Renal cortical epithelial cell (primary cell): ENCODE results near the gene ZNF280A. TPM values are rescaled to one million over a fixed set of nuclear protein-coding genes. Genes with fewer than 3 reads are reported as not detected.
"Not testable (repeated sequence)": the region's sequence is repeated elsewhere in the genome, so short reads cannot be mapped to it uniquely, and the experiment has no call there.

Experiments
- DNase-seq: peaks from one replicate; pipeline ENCODE4 v3.0.0-alpha.2; 2011; ENCODE audit warnings: low read depth
- total RNA-seq: library from RNA; depleted of rRNA; stranded (reverse); fragments of >200 nt; gene quantifications from 2 replicates; pipeline ENCODE4 v1.2.3, GENCODE V29; 2014

ZNF280A gene
- total RNA-seq, 1 donor from 2014 or later, result not detected

DNA sequence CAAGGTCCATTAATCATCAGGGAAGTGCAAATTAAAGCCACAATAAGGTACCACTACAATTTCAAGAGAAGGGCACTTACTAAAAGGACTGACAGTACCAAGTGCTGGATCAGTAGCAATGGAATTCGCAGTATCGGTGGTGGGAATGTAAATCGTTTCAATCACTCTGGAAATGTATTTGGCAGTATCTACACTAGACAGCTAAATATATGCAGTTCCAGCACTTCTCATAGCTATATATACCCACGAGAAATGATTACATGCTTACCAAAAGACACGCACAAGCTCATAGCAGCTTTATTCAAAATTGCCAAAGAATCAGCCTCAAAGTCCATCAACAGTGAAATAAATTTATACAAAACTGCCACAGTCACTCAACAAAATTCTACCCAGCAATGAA lies 7.1 kb downstream of the ZNF280A start:
- no peak for DNase-seq

DNA sequence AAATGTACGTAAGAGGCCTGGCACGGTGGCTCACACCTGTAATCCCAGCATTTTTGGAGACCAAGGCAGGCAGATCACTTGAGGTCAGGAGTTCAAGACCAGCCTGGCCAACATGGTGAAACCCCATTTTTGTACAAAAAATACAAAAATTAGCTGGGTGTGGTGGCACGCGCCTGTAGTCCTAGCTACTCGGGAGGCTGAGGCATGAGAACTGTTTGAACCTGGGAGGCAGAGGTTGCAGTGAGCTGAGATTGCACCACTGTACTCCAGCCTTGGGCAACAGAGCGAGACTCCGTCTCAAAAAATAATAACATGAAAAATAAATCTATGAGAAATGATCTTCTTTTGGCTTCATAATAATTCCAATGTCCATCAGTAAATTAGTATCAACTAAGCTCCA lies 9.2 kb downstream of the ZNF280A start:
- DNase-seq, result not testable (repeated sequence)

DNA sequence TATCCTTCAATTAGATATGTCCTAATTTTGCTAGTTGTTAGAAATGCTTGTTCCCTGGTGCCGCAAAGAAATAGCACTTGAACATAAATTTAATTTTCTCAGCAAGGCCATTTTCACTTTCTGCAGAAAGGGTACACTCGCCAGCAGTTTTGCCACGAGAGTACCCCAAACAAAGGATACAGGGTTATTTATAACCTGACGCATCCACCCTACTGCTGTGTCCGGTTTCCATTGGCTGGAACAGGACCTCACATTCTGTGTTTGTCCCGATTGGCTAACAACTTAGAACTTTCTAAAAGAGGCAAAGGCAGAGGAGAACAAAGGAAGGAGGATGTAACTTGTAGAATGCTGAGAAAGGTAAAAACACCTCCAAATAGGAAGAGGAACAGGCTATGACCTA lies 10.2 kb downstream of the ZNF280A start:
- not testable (repeated sequence) for DNase-seq

DNA sequence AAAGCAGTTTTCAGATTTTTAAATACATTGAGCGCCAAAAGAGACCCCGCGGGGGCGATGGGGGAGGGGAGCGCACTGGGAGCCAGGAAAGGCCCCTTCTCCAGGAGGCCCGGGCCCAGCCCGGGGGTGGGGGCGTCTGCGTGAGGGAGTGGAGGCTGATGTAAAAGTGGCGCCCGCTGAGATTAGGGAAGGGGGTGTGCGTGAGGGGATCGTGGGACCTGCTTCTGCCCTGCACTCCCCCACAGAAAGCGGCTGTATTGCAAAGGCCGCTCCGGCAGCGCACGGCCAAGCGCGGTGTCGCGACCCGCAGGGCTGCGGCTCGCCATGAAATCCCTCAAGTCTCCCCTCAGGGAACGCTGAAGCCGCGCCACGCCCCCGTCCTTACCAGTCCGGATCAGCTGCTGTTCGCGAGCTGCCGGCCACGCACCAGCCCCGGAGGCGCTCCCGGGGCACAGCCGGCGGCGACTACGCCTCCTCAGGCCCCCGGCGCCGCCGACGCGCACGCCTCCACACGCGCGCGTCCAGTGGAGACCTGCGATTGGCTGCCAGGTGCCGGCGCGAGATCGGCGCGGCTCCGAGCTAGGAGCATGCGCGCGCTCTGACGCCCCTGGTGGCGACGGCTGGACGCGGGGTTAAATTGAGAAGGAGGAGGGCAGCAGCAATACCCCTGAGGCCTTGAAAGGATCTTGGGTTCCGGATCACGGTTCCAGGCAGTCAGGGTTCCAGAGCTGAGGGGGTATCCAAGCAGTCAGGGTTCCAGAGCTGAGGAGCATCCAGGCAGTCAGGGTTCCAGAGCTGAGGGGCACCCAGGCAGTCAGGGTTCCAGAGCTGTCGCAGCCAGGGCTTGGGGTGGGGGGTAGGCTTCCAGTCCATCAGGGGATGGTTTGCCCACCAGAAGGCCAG lies 11.5 kb downstream of the ZNF280A start, which contains the start of gene ZNF280B:
TSS of gene ZNF280B (minus strand) at position 469 of the 903 bp plus-strand sequence. CDS start 19,344 bp downstream, outside the sequence.
- DNase-seq, result peak; percentile 35

DNA sequence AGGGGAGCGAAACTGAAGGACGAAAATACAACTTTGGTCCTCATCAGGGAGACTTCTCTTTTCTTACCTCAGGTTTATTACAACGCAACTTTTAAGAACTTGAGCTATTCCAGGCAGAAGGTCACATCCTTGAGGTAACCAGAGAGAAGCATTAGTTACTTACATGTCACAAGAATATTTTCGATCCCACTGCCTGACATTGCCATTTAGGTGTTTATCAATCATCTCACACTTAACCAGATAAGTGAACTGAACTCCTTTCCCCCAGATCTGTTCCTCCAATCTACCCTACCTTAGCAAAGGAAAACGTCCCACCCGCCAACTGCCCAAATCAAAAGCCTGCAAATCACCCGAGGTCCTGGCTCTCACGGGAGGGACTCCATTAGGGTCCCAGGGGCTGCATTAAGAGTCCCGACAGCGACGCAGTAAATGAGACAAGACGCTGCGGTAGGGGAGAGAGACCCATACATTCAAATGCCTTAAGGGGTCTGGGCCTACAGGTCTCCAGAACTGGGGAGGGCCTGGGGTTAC lies 12.3 kb downstream of the ZNF280A start:
- DNase-seq, result peak; percentile 2

DNA sequence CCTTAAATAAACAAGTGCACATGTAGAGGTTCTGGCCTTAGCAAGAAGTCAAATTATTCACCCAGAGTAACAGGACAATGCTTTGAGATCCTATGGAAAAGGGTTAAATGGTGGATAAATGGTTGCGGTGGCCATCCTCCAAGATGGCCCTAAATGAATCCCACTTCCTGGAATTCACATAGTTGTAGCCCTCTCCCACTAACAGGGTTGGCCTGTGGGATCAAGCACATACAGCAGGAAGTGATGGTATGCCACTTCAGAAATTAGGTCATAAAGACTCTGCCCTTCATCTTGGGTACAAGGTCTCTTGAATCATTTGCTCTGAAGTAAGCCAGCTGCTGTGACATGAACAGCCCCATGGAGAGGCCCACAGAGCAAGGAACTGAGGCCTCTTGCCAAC lies 13.3 kb downstream of the ZNF280A start:
- no peak for DNase-seq

DNA sequence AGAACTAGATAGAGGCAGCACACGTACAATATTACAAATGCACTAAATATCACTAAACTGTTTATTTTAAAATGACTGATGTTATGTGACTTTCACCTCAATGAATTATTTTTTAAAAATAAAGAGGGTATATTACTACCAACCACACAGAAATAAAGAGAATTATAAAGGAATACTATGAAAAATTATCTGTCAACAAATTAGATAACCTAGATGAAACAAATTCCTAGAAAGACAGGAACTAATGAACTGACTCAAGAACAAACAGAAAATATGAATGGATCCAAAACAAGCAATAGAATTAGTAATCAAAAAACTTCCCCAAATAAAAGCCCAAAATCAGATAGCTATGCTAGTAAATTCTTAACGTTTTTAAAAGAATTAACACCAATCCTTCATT lies 21.8 kb downstream of the ZNF280A start:
- DNase-seq, result no peak

DNA sequence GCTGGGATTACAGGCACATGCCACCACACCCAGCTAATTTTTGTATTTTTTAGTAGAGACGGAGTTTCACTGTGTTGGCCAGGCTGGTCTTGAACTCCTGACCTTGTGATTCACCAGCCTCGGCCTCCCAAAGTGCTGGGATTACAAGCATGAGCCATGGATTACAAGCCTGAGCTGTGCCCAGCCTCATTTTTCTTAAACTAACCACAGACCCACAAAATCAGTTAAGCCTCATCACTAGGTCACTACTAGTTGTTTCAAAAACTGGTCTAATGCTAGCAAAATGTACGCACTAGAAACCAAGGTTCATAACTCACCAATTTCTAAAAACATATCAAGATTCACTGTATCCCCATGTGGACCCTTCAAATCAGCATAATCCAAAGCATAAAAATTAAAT lies 28.5 kb downstream of the ZNF280A start:
- DNase-seq, result not testable (repeated sequence)

DNA sequence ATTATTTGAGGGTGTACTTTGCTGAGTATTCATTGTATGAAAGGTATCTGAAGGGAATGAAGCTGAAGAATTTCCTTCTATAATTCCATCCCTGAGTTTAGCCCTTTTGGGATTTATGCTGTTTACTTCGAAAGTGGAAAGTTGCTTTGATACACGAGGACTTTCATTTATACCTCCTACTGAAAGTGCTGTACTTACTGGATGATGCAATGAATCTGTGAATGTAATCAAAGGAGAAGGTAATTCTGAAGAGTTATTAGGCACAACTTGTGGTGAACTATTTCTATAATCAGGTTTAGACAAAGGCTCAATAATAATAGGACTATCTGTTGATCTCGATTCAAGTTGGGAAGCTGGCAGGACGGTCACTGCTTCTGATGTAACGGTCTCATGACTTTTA lies 31.3 kb downstream of the ZNF280A start:
- no peak for DNase-seq

DNA sequence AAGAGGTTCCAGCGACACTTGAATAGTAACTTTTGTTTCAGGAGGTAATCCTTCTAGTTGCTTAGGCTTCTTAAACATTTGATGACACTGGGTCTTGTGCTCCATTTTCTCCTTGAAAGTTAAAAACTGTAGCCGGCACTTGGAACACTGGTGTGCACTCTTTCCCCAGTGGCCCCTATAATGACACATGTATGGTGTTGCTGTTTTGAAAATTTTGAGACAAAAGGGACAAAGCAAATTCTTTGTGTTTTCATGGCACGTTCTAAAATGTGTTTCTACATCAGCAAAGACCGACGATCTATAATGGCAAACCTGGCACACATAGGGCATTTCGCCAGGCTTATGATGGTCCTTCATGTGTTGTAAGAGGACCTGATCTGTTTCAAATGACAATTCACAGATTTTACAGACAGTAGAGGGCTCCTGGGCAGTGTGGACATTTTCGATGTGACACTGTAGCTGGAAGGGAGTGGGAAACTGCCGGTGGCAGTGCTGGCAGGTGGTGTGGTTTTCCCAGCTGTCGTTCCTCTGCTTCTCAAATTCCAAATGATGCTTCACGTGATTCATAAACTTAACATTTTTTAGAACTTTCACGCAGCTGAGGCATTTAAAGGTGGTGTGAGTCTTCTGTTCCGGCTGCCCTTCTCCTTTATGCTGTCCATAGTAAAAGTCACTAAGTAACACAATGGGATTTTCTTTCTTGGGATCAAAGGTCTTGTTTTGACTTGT lies 32.0 kb downstream of the ZNF280A start:
- DNase-seq, result no peak

DNA sequence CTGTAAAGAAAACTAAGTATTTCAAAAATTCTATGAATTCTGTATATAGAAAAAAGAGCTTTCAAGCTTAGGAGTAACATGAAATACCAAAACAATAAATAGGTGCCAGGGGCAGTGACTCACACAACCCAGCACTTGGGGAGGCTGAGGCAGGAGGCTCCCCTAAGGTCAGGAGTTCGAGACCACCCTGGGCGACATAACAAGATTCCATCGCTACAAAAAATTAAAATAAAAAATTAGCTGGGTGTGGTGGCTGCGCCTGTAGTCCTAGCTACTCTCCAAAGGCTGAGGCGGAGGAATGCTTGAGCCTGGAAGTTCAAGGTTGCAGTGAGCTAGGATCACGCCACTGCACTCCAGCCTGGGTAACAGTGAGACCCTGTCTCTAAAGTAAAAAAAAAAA lies 33.0 kb downstream of the ZNF280A start:
- no peak for DNase-seq

DNA sequence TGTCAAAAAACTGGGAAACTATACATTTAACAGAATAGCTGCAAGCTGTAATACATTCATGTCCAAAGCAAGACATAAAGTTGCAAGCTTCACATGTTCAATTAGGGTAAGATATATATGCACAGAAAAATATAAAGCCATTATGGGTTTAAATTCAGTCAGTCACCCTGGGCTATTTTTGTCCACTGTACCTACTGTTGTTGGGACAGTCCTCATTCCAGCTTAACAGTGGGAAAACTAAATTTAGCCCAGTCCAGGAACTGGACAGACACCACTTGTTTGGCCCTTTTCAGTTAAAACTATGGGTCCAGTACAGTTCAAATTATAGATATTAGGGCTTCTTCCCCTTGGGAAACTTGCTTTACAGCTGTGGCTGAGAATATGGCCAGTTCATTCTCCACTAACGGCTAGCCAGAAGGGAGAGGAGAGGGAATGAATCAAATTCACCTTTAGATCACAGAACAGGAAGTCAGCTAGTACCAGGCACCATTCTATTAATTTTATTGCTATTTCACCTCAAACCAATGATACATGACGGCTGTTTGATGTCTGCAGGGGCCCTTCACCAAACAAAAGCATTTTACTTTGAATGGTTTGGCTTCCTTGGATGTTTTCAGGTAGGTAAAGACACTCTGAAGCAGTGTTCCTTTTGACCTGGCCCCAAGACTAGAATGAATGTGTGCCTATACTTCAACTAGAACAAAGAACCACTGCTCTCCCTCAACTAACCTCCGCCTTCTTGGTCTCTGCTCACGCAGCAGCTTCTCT lies 33.8 kb downstream of the ZNF280A start:
- DNase-seq, result no peak

DNA sequence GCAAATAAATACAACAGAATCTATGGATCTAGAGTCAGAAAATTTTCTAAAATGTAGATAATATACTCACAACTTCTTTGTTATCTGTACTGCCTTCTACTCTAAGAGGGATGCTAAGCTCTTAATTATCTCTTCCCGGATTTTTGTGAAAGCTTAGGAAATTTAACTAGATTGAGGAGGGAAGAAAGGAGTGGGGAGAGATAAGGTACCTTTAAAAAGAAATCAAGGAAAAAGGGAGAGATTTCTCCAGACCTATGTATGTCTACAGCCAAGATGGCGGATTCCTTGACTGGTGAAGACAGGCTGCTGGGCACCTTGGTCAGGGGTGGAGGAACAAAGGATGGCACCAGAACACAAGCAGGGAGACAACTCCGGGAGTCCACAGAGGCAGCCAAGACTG lies 34.5 kb downstream of the ZNF280A start:
- no peak for DNase-seq

DNA sequence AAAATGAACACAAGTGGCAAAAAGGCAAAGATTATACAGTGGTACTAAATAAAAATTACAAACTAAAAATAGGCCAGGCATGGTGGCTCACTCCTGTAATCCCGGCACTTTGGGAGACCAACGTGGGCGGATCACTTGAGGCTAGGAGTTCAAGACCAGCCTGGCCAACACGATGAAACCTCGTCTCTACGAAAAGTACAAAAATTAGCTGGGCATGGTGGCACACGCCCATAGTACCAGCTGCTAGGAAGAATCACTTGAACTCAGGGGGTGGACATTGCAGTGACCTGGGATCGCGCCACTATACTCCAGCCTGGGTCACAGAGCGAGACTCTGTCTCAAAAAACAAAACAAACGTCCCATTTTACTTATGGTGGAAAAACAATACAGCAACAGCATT lies 36.0 kb downstream of the ZNF280A start:
- DNase-seq, result no peak

DNA sequence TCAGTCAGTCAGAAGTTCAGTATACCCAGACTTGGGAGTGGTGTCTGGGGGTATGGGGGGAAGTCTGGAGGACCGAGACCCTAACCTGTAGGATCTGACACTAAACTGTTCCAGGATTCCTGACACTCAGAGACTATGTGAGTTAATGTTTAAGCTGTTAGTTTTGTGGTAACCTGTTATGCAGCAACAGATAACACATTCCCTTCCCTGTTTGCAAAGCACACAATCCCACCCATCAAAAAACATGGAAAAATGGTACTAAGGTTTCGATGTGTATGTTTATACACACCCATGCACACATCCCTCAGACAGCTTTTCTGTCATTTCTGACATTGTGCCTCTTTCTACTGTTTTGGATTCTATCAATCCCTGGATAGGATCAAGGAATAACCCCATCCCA lies 39.1 kb downstream of the ZNF280A start:
- peak; percentile 54 for DNase-seq

DNA sequence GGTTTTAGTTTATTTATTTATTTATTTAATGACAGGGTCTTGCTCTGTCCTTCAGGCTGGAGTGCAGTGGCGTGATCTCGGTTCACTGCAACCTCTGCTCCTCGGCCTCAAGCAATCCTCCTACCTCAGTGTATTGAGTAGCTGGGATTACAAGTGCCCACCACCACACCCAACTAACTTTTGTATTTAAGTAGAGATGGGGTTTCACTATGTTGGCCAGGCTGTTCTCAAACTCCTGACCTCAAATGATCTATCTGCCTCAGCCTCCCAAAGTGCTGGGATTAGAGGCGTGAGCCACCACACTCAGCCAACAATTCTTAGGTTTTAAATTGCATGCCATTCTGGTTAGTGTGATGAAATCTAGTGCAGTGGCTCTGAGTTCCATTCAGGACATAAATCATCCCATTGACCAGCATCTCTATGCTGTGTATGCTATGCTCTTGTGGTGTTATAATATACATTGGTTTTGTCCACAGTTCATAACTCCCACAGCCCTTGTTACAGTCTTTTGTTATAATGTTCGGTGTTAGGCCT lies 40.0 kb downstream of the ZNF280A start:
- DNase-seq, result peak; percentile 33

DNA sequence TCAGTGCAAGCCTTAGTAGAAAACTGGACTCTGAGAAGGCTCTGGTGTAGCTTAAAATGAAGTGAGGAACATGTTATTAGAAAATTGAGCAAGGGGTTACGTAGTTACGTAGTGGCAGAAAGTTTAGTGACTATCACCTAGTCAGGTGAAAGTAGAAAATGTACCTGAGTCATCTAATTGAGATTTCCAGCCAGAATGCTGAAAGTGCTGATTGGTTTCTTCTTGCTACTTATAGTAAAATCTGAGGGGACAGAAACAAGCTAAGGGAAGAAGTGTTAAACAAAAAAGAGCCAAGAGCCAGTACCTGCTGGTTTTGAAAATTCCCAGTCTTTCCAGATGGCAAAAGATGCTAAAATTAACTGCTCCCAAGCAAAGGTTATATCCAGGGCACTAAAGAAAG lies 41.0 kb downstream of the ZNF280A start:
- DNase-seq, result no peak

DNA sequence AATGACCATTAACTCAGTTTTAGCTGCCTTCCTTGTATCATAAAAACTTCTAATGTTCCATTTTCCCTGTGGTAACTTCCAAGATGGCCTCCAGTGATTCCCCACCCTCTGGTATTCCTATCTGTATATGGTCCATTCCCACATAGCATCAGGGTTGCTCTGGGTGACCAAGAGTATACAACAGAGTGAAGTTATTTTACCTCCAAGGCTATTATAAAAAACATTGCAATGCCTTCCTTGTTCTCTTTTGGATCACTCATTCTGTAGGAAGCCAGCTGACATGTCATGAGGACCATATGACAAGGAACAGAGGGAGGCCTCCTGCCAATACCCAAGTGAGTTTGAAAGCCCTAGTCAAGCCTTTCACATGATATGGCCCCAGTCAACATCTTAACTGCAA lies 41.6 kb downstream of the ZNF280A start:
- no peak for DNase-seq

DNA sequence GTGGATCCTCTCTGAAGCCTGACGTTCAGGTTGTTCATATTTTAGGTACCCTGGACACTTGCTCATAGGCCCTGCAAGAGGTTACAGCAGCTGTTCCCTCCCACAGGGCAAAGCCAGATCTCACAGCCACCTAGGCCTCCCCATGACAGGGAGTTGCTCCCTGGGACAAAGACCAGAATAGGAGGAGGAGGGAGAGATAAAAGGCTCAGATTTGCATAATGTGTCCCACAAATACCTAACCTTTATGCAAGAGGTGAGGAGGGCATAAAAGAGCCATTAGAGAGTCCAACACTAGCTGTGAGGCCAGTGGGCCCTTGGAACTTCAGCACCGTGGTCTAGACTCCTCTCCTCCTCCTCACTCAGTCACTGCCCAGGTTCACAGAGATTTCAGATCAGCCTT lies 45.3 kb downstream of the ZNF280A start:
- no peak for DNase-seq

DNA sequence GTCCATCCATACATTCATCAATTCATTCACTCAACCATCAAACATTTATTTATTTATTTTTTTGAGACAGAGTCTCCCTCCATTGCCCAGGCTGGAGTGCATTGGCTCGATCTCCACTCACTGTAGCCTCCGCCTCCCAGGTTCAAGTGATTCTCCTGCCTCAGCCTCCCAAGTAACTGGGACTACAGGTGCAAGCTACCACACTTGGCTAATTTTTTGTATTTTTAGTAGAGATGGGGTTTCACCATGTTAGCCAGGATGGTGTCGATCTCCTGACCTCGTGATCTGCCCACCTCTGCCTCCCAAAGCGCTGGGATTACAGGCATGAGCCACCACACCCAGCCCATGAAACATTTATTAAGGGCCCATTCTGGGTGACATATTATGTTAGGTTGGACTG lies 49.0 kb downstream of the ZNF280A start:
- DNase-seq, result not testable (repeated sequence)

DNA sequence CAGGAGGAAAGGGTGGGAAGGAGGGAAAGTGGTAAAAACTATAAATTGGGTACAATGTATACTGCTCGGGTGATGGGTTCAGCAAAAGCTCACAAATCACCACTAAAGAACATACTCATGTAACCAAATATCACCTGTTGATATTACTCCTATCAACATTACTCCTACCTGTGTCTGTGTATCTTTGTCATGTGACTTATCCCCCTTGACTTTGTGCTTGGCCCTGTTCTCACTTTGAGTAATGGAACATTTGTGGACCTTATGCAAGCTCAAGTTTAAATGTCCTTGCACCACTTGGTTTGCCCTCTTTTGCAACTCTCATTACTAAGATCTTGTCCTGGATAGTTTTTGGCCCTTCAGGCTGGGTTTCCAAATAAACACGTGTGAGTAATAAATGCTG lies 50.5 kb downstream of the ZNF280A start:
- DNase-seq, result no peak
